Superior temporal gyrus (tissue), 1 donor: ENCODE measurements around the gene KRTAP5-5.
"Not testable (repeated sequence)": the region's sequence is repeated elsewhere in the genome, so short reads cannot be mapped to it uniquely, and the experiment has no call there.

Experiments
- DNase-seq: peaks from one replicate; pipeline ENCODE4 v3.0.0-alpha.2; 2016; ENCODE audit errors: extremely low spot score

Gene KRTAP5-5

GRCh38 chr11:1607156-1607845 is 22.3 kb upstream of the KRTAP5-5 start:
- not testable (repeated sequence) for DNase-seq

GRCh38 chr11:1607901-1608300 is 21.7 kb upstream of the KRTAP5-5 start:
- not testable (repeated sequence) for DNase-seq

GRCh38 chr11:1608363-1608762 is 21.2 kb upstream of the KRTAP5-5 start, which contains the start of gene KRTAP5-3:
Gene KRTAP5-3, minus strand, starts transcription at chr11:1608463. Its CDS starts 78 bp downstream, at chr11:1608385.
- DNase-seq: no peak

- no peak for DNase-seq
Measured at GRCh38 chr11:1618231-1618630, 11.3 kb upstream of the KRTAP5-5 start.

GRCh38 chr11:1619449-1619848 is 10.1 kb upstream of the KRTAP5-5 start:
- DNase-seq: no peak

GRCh38 chr11:1622086-1622485 is 7.5 kb upstream of the KRTAP5-5 start, which contains the start of gene KRTAP5-4:
Gene KRTAP5-4, minus strand, starts transcription at chr11:1622138. Its CDS starts 45 bp downstream, at chr11:1622093.
- DNase-seq: no peak

- DNase-seq: no peak
Measured at GRCh38 chr11:1623716-1624115, 5.9 kb upstream of the KRTAP5-5 start.

- no peak for DNase-seq
Measured at GRCh38 chr11:1624621-1625020, 5.0 kb upstream of the KRTAP5-5 start.

GRCh38 chr11:1625541-1625940 is 4.0 kb upstream of the KRTAP5-5 start:
- no peak for DNase-seq

- DNase-seq: peak; percentile 59
Measured at GRCh38 chr11:1628506-1629325, 859 bp upstream of the KRTAP5-5 start.

- no peak for DNase-seq
Measured at GRCh38 chr11:1630271-1630670, 696 bp downstream of the KRTAP5-5 start.

GRCh38 chr11:1631066-1631568 is 1.5 kb downstream of the KRTAP5-5 start:
- no peak for DNase-seq

GRCh38 chr11:1632053-1632714 is 2.6 kb downstream of the KRTAP5-5 start:
- no peak for DNase-seq

- no peak for DNase-seq
Measured at GRCh38 chr11:1633864-1634263, 4.3 kb downstream of the KRTAP5-5 start.

- no peak for DNase-seq
Measured at GRCh38 chr11:1636291-1636950, 6.8 kb downstream of the KRTAP5-5 start.

- DNase-seq: peak; percentile 10
Measured at GRCh38 chr11:1637628-1638027, 8.1 kb downstream of the KRTAP5-5 start.

- DNase-seq: no peak
Measured at GRCh38 chr11:1638344-1638743, 8.8 kb downstream of the KRTAP5-5 start.

GRCh38 chr11:1639102-1639620 is 9.6 kb downstream of the KRTAP5-5 start:
- DNase-seq: no peak

GRCh38 chr11:1639666-1640065 is 10.1 kb downstream of the KRTAP5-5 start:
- no peak for DNase-seq

- DNase-seq: peak; percentile 34
Measured at GRCh38 chr11:1640076-1640946, 10.7 kb downstream of the KRTAP5-5 start.
